GM19395 (cell line): Measurements from ENCODE around the gene NPTXR.

Source experiments
- ATAC-seq: cut with Tn5 transposase; IDR thresholded peaks from one replicate; pipeline ENCODE4 v1.9.1; 2021; ENCODE audit warnings: mild to moderate bottlenecking, moderate library complexity; ENCODE audit not compliant: unreplicated experiment

Gene NPTXR

GRCh38 chr22:38774496-38775166, 69.2 kb downstream of the NPTXR start:
- no peak for ATAC-seq

- ATAC-seq, result no peak
Observed at GRCh38 chr22:38773363-38773946, 70.4 kb downstream of the NPTXR start.

- no peak for ATAC-seq
Observed at GRCh38 chr22:38772623-38772873, 71.3 kb downstream of the NPTXR start.

- no peak for ATAC-seq
Observed at GRCh38 chr22:38770257-38770949, 73.4 kb downstream of the NPTXR start.
